Vagina (tissue), 2 donors: ENCODE measurements around the gene PDZK1.

Source experiments
- CTCF ChIP-seq, 3 experiments: fragments of 450-650 bp in 2 of 3; fragments of 200-600 bp in 1 of 3; sonication (generic) in 1 of 3; IDR thresholded peaks; one replicate each; pipeline ENCODE4 v1.5.1; 2017 to 2019; ENCODE audit warnings: antibody characterized with exemption in 3 of 3, mild to moderate bottlenecking in 2 of 3, moderate library complexity in 2 of 3
- POLR2A ChIP-seq, 2 donors: fragments of 450-650 bp; IDR thresholded peaks; one replicate each; pipeline ENCODE4 v1.6.1; 2017; ENCODE audit warnings: antibody characterized with exemption in 2 of 2, mild to moderate bottlenecking in 2 of 2, moderate library complexity in 2 of 2
- POLR2AphosphoS5 ChIP-seq, 2 donors: sonication (generic); formaldehyde crosslinking; IDR thresholded peaks; one replicate each; pipeline ENCODE4 v1.9.0; 2017; ENCODE audit warnings: antibody characterized with exemption in 2 of 2, mild to moderate bottlenecking in 2 of 2, low read depth in 1 of 2; ENCODE audit not compliant: insufficient read depth in 1 of 2

GRCh38 chr1:145736191-145736590, 29.0 kb upstream of the PDZK1 start:
- no peak for TF ChIP-seq CTCF (IDR thresholded peaks at IDR 0.05)
- no peak for TF ChIP-seq POLR2A (IDR thresholded peaks at IDR 0.05)
- TF ChIP-seq POLR2AphosphoS5 (IDR thresholded peaks at IDR 0.05; ENCODE audit: insufficient read depth in 1 of 2, low read depth in 1 of 2) = no peak
